LNCaP clone FGC (cell line): ENCODE data around the gene MAN1C1.

Experiments used
- DNase-seq: peaks from one replicate; pipeline ENCODE4 v3.0.0-alpha.2; 2011; ENCODE audit warnings: low read depth
- H3K4me3 ChIP-seq: 2 replicates; pipeline ENCODE4 v1.5.1; 2011; ENCODE audit warnings: mild to moderate bottlenecking, low read depth, low read length, control low read depth
- TF ChIP-seq, protein P1 (sequence below): IDR thresholded peaks from 2 replicates; pipeline ENCODE4 v1.5.1; 2012; ENCODE audit warnings: mild to moderate bottlenecking; ENCODE audit not compliant: control insufficient read depth, insufficient read depth; ENCODE audit errors: extremely low read depth

The MAN1C1 gene

DNA sequence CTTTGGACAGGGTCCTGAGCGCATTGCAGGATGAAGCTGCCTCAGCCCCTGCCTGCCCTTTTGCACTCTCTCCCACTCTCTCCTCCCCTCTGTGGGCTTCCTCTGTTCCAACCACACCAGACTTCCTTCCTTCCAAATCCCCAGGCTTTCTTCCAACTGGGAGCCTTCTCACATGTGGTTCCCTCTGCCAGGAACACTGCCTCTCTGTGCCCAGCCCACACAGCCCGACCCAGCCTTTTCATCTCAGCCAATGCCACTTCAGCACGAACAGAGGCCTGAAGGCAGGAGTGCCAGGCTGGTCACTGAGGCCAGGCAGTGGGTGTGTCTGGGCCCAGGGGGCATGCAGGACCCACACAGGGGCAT is 189.3 kb downstream of the MAN1C1 start:
- H3K4me3 ChIP-seq = no peak overlapping the region
- DNase-seq = no peak
- TF ChIP-seq, protein P1, sequence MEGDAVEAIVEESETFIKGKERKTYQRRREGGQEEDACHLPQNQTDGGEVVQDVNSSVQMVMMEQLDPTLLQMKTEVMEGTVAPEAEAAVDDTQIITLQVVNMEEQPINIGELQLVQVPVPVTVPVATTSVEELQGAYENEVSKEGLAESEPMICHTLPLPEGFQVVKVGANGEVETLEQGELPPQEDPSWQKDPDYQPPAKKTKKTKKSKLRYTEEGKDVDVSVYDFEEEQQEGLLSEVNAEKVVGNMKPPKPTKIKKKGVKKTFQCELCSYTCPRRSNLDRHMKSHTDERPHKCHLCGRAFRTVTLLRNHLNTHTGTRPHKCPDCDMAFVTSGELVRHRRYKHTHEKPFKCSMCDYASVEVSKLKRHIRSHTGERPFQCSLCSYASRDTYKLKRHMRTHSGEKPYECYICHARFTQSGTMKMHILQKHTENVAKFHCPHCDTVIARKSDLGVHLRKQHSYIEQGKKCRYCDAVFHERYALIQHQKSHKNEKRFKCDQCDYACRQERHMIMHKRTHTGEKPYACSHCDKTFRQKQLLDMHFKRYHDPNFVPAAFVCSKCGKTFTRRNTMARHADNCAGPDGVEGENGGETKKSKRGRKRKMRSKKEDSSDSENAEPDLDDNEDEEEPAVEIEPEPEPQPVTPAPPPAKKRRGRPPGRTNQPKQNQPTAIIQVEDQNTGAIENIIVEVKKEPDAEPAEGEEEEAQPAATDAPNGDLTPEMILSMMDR = no peak

DNA sequence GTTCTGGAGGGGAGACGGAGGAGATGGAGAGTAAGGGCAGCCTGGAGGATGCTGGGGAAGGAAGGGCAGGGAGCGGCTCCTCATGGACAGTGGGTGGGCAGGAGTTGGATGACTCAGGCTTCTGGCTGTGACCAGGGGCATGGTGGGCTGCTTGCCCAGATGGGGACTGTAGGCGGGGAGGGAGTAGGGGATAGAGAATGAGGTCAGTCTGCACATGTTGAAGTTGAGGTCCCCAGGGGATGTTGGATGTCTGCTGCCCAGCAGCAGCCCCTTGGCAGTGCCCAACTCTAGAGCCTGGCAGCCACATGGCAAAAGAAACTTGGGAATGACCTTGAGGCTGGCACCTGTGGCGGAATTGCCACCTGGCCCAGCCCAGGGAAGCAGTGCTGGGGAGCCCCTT is 189.8 kb downstream of the MAN1C1 start:
- H3K4me3 ChIP-seq = no peak overlapping the region
- no peak for DNase-seq
- TF ChIP-seq, protein P1 = no peak

DNA sequence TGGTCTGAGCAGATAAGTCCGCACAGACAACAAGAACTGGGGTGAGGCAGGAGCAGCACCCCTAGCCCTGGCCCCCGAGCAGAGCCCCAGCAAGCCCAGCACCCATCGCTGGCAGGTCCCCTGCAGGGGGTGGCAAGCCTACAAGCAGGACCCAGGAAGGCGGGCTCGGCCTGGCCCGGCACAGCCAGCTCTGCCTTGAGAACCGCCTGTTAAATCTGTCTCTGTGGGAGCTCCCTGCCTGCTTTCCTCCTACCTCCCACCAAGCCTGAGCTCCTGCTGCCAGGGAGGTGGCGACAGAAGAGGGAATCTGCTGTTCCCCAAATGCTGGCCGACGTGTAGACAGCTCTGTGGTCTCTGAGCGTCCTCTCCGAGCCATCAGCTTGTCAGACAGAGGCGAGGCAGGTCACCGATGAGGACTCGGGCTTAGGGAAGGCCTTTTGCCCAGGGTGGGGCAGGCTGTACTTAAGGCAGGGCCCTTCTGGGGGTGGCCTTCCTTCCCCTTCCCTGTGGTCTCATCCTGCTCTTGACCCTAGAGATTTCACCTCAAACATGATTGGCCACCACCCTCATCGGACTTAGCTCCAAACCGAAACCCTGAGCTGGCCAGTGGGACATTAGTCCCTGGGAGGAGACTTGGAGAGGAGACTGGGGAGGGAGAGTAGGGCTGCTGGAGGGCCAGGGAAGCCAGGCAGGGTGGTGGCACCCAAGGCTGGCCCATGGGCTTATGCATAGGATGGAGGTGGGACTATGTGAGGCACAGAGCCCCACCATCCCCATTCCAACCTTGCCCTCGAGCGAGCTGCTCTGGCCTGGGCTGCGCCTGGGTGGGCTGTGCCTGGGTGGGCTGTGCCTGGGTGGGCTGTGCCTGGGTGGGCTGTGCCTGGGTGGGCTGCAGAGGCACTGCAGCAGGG is 191.1 kb downstream of the MAN1C1 start:
- TF ChIP-seq, protein P1 = no peak
- no peak overlapping the region for H3K4me3 ChIP-seq
- DNase-seq = no peak

DNA sequence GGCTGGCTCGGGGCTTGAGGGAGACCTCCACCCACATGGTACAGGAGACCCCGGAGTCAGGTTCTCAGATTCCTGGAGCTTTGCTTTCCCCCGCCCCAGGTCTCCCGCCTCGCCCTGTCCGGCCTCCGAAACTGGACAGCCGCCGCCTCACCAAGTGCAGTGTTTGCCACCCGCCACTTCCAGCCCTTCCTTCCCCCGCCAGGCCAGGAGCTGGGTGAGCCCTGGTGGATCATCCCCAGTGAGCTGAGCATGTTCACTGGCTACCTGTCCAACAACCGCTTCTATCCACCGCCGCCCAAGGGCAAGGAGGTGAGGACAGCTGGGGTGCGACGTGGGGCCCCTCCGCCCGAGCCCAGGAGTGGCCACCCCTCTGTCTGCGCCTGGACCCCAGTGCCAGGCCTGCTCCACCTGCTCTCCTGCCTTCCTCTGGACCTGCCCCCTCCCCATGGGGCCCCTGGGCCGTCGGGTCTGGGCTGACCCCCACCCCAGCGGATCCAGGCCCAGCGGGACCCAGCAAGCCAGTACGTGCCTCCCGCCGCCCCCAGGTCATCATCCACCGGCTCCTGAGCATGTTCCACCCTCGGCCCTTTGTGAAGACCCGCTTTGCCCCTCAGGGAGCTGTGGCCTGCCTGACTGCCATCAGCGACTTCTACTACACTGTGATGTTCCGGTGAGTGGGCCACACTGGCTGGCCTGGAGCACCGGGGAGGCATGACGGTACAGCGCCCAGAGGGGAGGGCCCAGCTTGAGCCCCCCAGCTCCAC is 192.1 kb downstream of the MAN1C1 start:
- no peak for DNase-seq
- TF ChIP-seq, protein P1 = no peak
- H3K4me3 ChIP-seq = no peak overlapping the region

DNA sequence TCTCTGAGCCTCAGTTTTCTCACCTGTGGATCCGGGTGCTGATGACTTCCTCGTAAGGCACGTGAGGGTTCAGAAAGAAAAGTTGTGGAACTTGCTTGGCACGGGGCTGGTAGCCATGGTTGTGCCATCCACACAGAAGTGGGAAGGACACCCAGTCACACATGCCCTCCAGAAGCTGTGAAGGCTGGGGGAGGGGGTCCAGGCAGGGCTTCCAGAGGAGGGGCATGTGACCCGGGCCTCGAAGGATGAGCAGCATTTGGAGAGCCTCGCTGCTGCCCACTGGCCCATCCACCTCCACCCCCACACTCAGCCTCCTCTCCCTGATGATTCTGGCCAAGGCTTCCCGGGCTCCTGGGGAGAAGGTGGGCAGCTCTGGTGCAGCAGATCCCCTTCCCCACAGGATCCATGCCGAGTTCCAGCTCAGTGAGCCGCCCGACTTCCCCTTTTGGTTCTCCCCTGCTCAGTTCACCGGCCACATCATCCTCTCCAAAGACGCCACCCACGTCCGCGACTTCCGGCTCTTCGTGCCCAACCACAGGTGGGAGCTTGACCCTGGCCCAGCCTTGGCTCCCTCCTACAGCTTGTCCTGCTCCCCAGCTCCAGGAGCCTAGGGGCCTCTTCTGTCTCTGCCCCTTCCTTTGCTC is 192.8 kb downstream of the MAN1C1 start:
- DNase-seq = peak; percentile 50
- TF ChIP-seq, protein P1 = no peak
- no peak overlapping the region for H3K4me3 ChIP-seq

DNA sequence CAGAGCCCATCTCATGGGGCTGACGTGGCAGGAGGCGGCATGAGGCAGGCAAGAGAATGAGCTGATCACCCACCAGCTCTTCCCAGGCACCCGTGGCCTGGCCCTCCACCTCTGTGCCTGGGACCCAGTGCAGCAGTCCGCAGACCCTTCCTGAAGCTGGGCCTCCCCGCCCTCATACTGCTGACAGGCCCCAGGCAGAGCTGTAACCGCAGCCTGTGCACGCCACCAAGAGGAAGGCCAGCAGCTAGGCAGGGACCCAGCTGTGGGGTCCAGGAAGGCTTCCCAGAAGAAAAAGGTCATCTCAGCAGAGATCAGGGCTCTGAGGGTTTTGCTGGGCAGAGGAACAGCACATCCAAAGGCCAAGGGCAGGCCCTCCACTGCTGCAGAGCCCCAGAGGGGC is 193.3 kb downstream of the MAN1C1 start:
- no peak overlapping the region for H3K4me3 ChIP-seq
- DNase-seq = no peak
- TF ChIP-seq, protein P1 = no peak
